ENCODE data around the gene SPIB. TPM values are rescaled to one million over a fixed set of nuclear protein-coding genes. Genes with fewer than 3 reads are reported as not detected.

SPIB gene
- total RNA-seq, 4 donors from 2014 or later, result not detected

DNA sequence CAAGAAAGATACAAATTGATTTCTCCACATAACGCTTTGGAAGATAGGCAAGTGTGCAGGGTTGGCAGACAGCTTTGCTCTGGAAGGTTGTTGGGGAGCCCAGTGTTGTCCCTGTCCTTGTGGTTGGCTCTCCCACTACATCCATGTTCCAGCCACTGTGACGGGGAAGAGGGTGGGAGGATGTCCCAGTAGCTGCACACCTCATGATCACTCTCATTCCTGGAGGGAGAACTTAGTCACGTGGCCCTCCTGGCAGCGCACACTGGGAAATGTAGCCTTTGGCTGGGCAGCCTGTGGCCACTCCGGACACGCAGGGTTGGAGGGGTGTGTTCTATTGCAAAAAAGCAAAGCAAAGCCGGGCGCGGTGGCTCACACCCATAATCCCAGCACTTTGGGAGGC lies 24.7 kb upstream of the SPIB start:
- H3K9me3 ChIP-seq, result no peaks in the 10 kb centered on the region
- H3K27me3 ChIP-seq, result no peaks in the 10 kb centered on the region
- H3K4me1 ChIP-seq, result no peaks in the 10 kb centered on the region
- WGBS, 2 donors (ENCODE audit: low coverage in 1 of 2), result 97 to 100% methylated on average over 2 to 6 of the region's 9 CpGs
- H3K27ac ChIP-seq, result no peak overlapping the region
- ATAC-seq, result no peak
- H3K4me3 ChIP-seq, result no peak overlapping the region
- peaks cover 0 to 9% of the 10 kb centered on the region in 2 donors for H3K36me3 ChIP-seq
- TF ChIP-seq POLR2A (IDR thresholded peaks at IDR 0.05), result no peak
- TF ChIP-seq, protein P1, sequence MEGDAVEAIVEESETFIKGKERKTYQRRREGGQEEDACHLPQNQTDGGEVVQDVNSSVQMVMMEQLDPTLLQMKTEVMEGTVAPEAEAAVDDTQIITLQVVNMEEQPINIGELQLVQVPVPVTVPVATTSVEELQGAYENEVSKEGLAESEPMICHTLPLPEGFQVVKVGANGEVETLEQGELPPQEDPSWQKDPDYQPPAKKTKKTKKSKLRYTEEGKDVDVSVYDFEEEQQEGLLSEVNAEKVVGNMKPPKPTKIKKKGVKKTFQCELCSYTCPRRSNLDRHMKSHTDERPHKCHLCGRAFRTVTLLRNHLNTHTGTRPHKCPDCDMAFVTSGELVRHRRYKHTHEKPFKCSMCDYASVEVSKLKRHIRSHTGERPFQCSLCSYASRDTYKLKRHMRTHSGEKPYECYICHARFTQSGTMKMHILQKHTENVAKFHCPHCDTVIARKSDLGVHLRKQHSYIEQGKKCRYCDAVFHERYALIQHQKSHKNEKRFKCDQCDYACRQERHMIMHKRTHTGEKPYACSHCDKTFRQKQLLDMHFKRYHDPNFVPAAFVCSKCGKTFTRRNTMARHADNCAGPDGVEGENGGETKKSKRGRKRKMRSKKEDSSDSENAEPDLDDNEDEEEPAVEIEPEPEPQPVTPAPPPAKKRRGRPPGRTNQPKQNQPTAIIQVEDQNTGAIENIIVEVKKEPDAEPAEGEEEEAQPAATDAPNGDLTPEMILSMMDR (IDR thresholded peaks at IDR 0.05), result no peak
- TF ChIP-seq POLR2AphosphoS5 (IDR thresholded peaks at IDR 0.05), result no peak
- TF ChIP-seq EP300 (IDR thresholded peaks at IDR 0.05), result no peak

DNA sequence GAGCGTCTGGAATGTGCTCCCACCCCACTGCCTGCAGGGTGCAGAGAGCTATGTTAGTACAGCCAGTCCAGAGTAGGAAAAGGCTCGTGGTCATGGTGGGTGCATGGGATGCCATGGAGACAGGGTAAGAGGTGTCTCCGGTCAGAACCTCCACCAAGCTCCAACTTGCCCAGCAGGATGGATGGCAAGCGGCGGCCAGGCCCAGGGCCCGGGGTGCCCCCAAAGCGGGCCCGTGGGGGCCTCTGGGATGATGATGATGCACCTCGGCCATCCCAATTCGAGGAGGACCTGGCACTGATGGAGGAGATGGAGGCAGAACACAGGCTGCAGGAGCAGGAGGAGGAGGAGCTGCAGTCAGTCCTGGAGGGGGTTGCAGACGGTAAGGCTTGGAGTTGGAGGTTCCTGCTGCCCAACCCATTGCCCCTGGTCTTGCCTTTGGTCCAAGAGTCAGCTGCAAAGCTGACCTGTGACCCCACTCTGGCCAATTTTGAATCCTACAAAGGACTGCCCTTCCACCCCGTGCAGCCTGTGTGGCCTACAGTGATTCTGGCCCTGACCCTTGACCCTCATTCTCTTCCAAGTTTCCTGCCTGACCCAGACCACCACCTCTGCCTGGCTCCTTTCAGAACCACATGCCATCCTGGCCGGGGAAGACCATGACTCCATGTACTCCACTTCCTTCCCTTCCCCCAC lies 19.9 kb upstream of the SPIB start:
- Histone ChIP-seq H3K4me1 (no peaks in the 10 kb centered on the region), H3K4me3 (no peak overlapping the region), H3K27me3 (no peaks in the 10 kb centered on the region), H3K9me3 (no peaks in the 10 kb centered on the region), H3K36me3 (peaks cover 0 to 31% of the 10 kb centered on the region in 2 donors), H3K27ac (no peak overlapping the region)
- TF ChIP-seq POLR2AphosphoS5 (IDR thresholded peaks at IDR 0.05) (no peak), EP300 (IDR thresholded peaks at IDR 0.05) (no peak), POLR2A (IDR thresholded peaks at IDR 0.05) (no peak)
- TF ChIP-seq, protein P1 (IDR thresholded peaks at IDR 0.05), result no peak
- no peak for ATAC-seq
- WGBS, 2 donors (ENCODE audit: low coverage in 1 of 2), result 66 to 88% methylated on average over 3 to 5 of the region's 13 CpGs

DNA sequence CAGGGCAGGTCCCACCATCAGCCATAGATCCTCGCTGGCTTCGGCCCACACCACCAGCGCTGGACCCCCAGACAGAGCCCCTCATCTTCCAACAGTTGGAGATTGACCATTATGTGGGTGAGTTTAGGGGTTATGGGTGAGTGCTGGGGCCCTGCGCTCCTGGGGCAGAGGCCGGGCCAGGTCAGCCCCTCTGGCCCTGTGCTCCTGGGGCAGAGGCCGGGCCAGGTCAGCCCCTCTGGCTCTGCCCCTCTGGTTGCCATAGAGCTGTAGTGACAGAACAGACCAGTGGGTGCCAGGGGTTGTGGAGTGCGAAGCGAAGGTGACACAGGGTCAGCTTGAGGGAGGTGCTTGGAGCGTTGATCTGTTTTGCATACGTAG lies 19.4 kb upstream of the SPIB start:
- Histone ChIP-seq H3K4me3 (no peak overlapping the region), H3K27me3 (no peaks in the 10 kb centered on the region), H3K36me3 (peaks cover 0 to 34% of the 10 kb centered on the region in 2 donors), H3K9me3 (no peaks in the 10 kb centered on the region), H3K27ac (no peak overlapping the region), H3K4me1 (no peaks in the 10 kb centered on the region)
- no peak for ATAC-seq
- WGBS, 2 donors (ENCODE audit: low coverage in 1 of 2), result 92% methylated on average over 6 of the region's 10 CpGs; no CpG with 5 or more reads in 1 of the 2 donors
- TF ChIP-seq POLR2AphosphoS5 (IDR thresholded peaks at IDR 0.05) (no peak), EP300 (IDR thresholded peaks at IDR 0.05) (no peak), POLR2A (IDR thresholded peaks at IDR 0.05) (no peak)
- TF ChIP-seq, protein P1 (IDR thresholded peaks at IDR 0.05), result no peak

DNA sequence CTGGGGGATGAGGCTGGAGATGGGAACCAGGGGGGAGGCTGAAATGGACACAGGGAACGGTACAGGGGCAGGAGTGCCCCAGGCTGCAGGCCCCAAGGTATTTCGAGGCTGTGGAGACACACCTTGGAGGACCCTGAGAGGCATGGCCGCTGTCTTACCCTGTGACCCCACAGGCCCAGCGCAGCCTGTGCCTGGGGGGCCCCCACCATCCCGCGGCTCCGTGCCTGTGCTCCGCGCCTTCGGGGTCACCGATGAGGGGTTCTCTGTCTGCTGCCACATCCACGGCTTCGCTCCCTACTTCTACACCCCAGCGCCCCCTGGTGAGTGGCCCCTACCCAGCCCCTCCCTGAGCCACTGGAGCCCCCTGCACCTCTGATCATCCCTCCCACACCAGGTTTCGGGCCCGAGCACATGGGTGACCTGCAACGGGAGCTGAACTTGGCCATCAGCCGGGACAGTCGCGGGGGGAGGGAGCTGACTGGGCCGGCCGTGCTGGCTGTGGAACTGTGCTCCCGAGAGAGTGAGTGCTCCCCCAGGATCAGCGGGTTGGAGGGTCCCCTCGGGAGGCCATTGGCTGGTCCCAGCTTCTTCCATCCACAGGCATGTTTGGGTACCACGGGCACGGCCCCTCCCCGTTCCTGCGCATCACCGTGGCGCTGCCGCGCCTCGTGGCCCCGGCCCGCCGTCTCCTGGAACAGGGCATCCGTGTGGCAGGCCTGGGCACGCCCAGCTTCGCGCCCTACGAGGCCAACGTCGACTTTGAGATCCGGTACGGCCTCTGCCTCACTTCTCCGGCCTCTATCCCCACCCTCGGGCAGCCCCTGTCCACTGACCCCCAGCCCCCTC lies 16.9 kb upstream of the SPIB start:
- no peak for ATAC-seq
- TF ChIP-seq POLR2AphosphoS5 (IDR thresholded peaks at IDR 0.05) (no peak), POLR2A (IDR thresholded peaks at IDR 0.05) (no peak), EP300 (IDR thresholded peaks at IDR 0.05) (no peak)
- TF ChIP-seq, protein P1 (IDR thresholded peaks at IDR 0.05), result no peak
- Histone ChIP-seq H3K27ac (no peak overlapping the region), H3K9me3 (no peaks in the 10 kb centered on the region), H3K27me3 (no peaks in the 10 kb centered on the region), H3K4me1 (no peaks in the 10 kb centered on the region), H3K4me3 (no peak overlapping the region), H3K36me3 (peaks cover 0 to 56% of the 10 kb centered on the region in 2 donors)
- WGBS, 2 donors (ENCODE audit: low coverage in 1 of 2), result 94 to 100% methylated on average over 4 to 12 of the region's 48 CpGs

Measured in gastroesophageal sphincter (tissue), 4 donors.